Activated naive CD4-positive, alpha-beta T cell treated with anti-CD3 and anti-CD28 coated beads, Interleukin-2, amount 50 U/mL, for 72 hours (primary cell): ENCODE measurements around the gene PCDH8. TPM values are rescaled to one million over a fixed set of nuclear protein-coding genes. Genes with fewer than 3 reads are reported as not detected.
"Not testable (repeated sequence)": the region's sequence is repeated elsewhere in the genome, so short reads cannot be mapped to it uniquely, and the experiment has no call there.

Experiments
- ATAC-seq, 2 donors: fragments of 150-1000 bp; cut with Tn5 transposase; 2 replicates each; pipeline ENCODE4 v1.10.0; 2021; ENCODE audit warnings: mild to moderate bottlenecking in 2 of 2, moderate library complexity in 2 of 2
- DNase-seq, 2 donors: peaks; one replicate each; pipeline ENCODE4 v3.0.0; 2021 to 2022; ENCODE audit warnings: low spot score in 2 of 2
- H3K27ac Mint-ChIP-seq, 2 donors: one replicate each; pipeline ENCODE4 v1.8.0; 2022; ENCODE audit warnings: mild to moderate bottlenecking in 2 of 2, mixed read lengths in 2 of 2
- H3K36me3 Mint-ChIP-seq, 2 donors: one replicate each; pipeline ENCODE4 v1.8.0; 2022; ENCODE audit warnings: mixed read lengths in 2 of 2
- H3K9me3 Mint-ChIP-seq, 2 donors: one replicate each; pipeline ENCODE4 v1.8.0; 2022; ENCODE audit warnings: mixed read lengths in 2 of 2
- total RNA-seq, 2 donors: library from RNA; stranded (reverse); gene quantifications; one replicate each; pipeline ENCODE4 v1.2.3, GENCODE V29; 2022

PCDH8 gene
- total RNA-seq, 2 donors from 2014 or later = not detected

DNA sequence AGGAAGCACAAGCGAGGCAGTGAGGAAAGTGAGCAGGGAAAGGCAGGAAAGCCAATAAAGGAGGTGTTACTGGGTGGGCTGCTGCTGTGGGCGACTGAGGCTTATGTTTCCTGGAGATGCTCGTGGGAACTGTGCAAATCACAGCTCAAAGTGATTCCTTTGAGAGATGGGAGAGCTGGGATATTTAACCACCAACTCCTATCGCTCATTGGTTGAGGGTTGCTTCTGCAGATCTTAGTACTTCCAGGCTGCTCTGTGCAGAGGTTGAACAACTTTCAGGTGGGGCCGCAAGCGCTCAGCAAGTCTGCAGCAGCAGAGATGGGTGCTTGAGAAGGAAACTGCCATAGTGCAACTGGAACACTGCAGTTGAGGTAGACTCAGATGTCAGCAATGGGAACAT, 8.4 kb downstream of the PCDH8 start:
- H3K9me3 Mint-ChIP-seq = peaks cover 0 to 7% of the 10 kb centered on the region in 2 donors
- H3K36me3 Mint-ChIP-seq = peaks cover 0 to 17% of the 10 kb centered on the region in 2 donors
- no peak for ATAC-seq
- DNase-seq = no peak
- no peak overlapping the region for H3K27ac Mint-ChIP-seq

DNA sequence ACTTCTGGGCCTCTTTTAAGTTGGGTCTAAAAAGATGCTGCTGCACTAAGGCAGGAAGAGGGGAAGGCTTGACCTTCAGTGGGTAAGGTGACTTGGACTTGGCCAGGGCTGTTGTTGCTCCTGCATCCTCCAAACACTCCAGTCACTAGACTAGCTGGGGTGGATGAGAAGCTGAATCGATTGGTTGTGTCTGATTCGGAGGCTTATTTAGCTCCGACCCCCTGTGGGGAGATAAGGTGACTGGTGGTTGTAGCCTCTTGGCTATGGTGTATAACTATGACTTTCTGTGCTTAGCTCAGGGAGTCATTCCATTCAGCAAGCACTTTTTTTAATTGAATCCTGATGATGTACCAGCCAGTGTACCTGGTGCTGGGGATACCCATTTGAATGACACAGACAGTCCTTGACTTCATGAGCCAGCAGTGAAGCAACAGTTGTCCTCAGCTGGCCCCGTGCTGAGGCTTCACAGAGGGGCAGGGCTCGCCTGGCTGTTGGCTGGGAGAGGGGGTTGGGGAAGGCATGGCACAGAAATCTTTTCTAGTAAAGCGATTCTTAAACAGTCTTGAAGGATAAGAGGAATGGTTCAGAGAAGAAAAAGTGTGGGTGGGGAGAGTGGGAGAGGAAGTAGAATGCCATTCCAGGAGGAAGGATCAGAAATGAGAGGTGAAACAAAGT, 9.9 kb downstream of the PCDH8 start:
- Mint-ChIP-seq H3K27ac (no peak overlapping the region), H3K9me3 (peaks cover 0 to 7% of the 10 kb centered on the region in 2 donors), H3K36me3 (peaks cover 0 to 10% of the 10 kb centered on the region in 2 donors)
- no peak for DNase-seq
- ATAC-seq = no peak

DNA sequence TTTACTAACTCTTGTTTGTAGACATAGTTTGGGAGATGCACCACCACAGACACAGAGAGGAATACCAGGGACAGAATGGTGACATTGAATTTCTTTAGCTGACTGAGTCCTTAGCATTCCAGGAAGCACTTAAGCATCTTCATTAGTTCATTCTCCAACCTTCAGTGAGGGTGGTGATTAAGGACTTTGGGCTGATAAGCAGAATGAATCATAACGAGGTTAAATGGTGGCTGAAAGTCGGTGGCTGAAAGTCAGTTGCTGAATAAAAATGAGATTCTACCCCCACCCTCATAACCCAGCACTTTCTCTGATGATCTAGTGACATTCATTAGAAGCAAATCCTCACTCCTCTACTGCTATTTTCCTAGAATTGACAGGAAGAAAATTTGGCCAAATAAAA, 10.6 kb downstream of the PCDH8 start:
- H3K36me3 Mint-ChIP-seq = peaks cover 0 to 6% of the 10 kb centered on the region in 2 donors
- ATAC-seq (peak in 1 of 2 donors; percentile 64), DNase-seq (no peak)
- H3K27ac Mint-ChIP-seq = no peak overlapping the region
- H3K9me3 Mint-ChIP-seq = peaks cover 0 to 7% of the 10 kb centered on the region in 2 donors

DNA sequence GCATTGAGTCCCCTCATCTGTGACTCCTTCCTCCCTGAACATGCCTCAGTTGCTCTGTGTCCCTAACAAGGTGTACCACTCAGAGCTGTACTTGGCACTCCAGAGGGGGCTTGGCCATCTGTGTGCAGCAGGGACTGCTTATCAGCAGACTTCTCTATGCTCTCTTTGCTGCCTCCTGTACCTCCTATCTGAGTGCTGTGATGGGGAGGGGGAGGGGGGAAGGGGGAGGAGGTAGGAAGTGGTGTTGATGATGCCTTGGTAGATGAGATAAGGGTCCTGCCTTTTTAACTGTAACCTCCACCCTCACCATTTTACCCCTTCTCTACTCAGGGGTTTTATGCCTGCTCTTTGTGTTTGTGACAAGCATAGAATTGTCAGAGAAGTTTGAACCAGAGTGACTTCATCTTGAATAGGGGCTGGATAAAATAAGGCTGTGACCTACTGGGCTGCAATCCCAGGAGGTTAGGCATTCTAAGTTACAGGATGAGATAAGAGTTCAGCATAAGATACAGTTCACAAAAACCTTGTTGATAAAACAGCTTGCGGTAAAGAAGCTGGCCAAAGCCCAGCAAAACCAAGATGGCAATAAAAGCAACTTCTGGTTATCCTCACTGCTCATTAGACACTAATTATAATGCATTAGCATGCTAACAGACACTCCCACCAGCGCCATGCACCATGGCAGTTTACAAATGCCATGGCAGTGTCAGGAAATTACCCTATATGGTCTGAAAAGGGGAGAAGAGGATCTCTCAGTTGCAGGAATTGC, 13.2 kb downstream of the PCDH8 start:
- DNase-seq = no peak
- Mint-ChIP-seq H3K27ac (no peak overlapping the region), H3K36me3 (peaks cover 0 to 6% of the 10 kb centered on the region in 2 donors), H3K9me3 (peaks cover 0 to 7% of the 10 kb centered on the region in 2 donors)
- no peak for ATAC-seq

DNA sequence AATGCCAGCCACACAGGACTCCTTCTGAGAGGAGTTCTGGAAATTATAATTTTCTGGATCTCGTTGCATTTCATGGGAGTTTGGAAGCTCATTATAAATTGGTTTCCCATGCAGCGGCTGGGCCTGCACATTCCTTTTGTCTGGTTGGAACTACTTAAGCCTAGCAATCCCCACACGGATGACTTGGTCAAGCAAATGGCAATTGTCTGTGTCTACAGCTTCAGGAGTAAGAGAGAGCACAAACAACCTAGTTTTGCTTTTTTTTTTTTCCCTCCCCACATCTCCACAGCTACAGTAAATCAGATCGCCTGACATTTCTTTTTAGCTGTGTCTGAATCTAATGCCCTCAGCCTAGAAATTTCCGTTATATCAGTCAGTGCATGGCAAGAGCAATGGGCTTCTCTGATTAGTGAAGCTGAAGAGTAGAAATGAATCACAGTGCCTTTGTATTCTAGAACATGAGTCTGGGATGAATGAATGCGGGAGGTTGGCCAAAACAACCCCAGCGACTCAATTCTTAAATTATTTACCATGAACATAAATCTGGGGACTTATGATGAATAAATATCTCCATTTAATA, 15.1 kb downstream of the PCDH8 start:
- Mint-ChIP-seq H3K27ac (no peak overlapping the region), H3K36me3 (no peaks in the 10 kb centered on the region), H3K9me3 (no peaks in the 10 kb centered on the region)
- ATAC-seq (no peak), DNase-seq (no peak)

DNA sequence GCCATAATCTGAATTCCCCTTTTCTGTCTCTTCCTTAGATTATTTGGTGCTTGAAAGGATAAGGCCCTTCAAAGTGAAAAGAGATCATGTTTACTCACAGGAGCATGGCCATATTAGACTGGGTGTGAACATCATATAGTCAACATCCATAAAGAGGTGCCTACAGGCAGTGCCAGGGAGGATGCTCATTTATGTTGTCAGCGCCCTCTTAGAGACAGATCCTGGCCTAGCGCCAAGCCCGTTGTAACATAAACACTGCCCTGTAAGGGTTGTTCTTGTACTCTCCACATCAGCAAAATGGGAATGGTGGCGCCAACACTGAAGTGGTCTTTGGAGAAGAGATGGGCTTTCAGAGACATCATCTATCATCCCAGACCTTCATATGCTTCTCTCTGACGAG, 16.1 kb downstream of the PCDH8 start:
- Mint-ChIP-seq H3K36me3 (no peaks in the 10 kb centered on the region), H3K9me3 (no peaks in the 10 kb centered on the region), H3K27ac (no peak overlapping the region)
- no peak for DNase-seq
- ATAC-seq = no peak

DNA sequence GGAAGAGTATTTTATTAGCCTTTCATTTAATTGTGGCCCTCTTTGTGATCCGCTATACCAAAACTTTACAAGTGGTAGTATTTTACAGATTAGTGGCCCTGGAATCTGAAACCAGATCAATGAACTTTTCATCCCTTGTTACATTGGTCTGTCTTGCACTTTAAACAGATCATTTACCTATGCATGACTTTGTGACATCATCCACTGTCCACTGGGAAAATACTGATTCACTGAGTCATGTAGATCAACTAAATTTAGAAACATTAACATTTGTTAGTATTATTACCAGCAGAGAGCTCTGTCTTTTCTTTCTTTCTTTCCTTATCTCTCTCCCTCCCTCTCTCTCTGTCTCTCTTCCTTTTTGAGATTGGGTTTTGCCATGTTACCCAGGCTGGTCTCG, 17.5 kb downstream of the PCDH8 start:
- Mint-ChIP-seq H3K27ac (no peak overlapping the region), H3K36me3 (no peaks in the 10 kb centered on the region), H3K9me3 (no peaks in the 10 kb centered on the region)
- DNase-seq (no peak), ATAC-seq (no peak)

DNA sequence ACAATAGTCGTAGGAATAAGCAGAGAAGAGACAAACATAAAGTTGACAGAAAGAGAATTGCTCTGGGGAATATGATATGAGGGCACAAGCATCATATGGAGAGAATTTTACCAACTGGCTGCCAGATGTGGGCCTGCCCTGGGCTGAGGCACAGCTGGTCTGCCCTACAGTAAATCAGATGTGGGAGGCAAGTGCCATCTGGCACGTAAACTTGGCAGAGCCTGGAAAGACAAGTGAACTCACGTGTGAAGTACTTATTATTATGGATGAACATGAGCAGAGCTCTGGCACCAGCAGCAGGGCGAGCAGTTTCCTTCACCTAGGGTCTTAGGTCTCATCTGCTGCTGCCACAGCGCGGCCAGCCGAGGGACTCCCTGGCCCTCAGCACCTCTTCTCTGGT, 20.6 kb downstream of the PCDH8 start:
- no peaks in the 10 kb centered on the region for H3K36me3 Mint-ChIP-seq

DNA sequence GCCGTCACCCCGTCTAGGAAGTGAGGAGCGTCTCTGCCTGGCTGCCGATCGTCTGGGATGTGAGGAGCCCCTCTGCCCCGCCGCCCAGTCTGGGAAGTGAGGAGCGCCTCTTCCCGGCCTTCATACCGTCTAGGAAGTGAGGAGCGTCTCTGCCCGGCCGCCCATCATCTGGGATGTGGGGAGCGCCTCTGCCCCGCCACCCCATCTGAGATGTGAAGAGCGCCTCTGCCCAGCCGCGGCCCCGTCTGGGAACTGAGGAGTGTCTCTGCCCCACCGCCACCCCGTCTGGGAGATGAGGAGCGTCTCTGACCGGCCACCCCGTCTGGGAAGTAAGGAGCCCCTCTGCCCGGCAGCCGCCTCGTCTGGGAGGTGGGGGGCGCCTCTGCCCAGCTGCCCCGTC, 30.6 kb downstream of the PCDH8 start:
- H3K36me3 Mint-ChIP-seq, DNase-seq, H3K27ac Mint-ChIP-seq, ATAC-seq, H3K9me3 Mint-ChIP-seq: not testable (repeated sequence)

More for the DNA sequence above, 20.6 kb downstream of the PCDH8 start:
- no peak for DNase-seq
- no peak for ATAC-seq
- Mint-ChIP-seq H3K27ac (no peak overlapping the region), H3K9me3 (no peaks in the 10 kb centered on the region)

DNA sequence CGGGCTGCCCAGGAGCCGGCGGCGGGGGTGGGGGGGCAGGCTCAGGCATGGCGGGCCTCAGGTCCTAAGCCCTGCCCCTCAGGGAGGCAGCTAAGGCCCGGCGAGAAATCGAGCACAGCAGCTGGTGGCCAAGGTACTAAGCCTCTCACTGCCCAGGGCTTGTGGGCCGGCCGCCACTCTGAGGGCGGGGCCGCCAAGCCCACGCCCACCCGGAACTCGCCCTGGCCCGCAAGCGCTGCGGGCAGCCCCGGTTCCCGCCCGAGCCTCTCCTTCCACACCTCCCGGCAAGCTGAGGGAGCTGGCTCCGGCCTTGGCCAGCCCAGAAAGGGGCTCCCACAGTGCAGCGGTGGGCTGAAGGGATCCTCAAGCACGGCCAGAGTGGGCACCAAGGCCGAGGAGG, 33.1 kb downstream of the PCDH8 start:
- no peaks in the 10 kb centered on the region for H3K9me3 Mint-ChIP-seq
- H3K27ac Mint-ChIP-seq = no peak overlapping the region
- ATAC-seq = no peak
- no peak for DNase-seq
- H3K36me3 Mint-ChIP-seq = no peaks in the 10 kb centered on the region

DNA sequence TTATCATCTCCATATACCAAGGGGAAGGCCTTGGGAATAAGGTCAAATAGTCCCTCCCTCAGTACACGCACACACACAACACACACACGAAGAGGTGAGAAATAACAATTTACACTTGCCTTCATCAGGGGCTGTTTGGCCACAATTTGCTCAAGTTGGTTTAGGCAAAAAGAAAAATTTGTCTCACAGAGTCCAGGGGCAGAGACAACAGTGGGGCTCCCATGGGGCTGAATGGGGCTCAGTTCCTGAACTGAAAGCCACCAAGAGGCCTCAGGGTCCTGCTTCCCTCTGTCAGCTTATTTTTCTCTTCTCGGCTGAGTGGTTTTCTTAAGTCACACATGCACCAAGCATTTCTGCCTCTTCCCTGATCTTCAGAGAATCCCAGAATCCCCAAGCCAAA, 35.5 kb downstream of the PCDH8 start:
- Mint-ChIP-seq H3K27ac (no peak overlapping the region), H3K9me3 (no peaks in the 10 kb centered on the region), H3K36me3 (no peaks in the 10 kb centered on the region)
- ATAC-seq = no peak
- no peak for DNase-seq

DNA sequence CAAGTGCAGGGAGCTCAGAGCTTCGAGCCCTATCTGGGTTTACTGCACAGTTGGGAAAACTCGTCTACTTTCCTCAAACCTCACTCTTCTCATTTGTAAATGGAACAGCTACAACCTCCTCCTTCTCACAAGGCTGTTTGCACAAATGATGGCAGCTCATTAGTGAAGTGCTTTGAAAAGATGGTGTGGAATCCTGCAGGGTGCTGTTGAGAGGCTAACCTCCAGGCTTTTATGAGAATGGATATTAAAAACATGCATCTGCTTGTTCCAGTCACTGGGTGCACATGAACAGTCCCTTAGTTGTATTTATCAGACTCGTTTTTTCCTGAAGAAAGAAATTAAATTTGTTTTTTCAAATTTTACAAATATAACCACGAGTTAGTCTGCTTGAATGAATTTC, 36.6 kb downstream of the PCDH8 start:
- Mint-ChIP-seq H3K9me3 (no peaks in the 10 kb centered on the region), H3K36me3 (no peaks in the 10 kb centered on the region), H3K27ac (no peak overlapping the region)
- ATAC-seq = no peak
- DNase-seq = no peak

DNA sequence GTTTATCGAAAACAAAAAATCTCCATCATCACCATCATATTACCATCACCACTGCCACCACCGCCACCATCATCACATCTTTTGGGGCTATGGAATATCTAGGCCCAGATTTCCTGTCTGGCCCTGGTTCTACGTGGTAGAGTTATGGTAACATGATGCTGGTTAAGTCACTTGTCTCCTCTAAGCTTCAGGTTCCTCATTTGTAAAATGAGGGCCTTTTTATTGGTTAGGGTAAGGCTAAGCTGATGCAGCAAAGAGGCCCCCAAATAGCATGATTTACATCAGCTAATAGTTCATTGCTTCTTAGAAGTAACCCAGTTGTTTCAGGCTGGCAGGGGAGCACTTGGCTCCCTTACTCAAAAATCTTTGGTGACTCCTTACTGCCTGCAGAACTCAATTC, 37.9 kb downstream of the PCDH8 start:
- ATAC-seq (no peak), DNase-seq (no peak)
- H3K36me3 Mint-ChIP-seq = no peaks in the 10 kb centered on the region
- no peak overlapping the region for H3K27ac Mint-ChIP-seq
- no peaks in the 10 kb centered on the region for H3K9me3 Mint-ChIP-seq

DNA sequence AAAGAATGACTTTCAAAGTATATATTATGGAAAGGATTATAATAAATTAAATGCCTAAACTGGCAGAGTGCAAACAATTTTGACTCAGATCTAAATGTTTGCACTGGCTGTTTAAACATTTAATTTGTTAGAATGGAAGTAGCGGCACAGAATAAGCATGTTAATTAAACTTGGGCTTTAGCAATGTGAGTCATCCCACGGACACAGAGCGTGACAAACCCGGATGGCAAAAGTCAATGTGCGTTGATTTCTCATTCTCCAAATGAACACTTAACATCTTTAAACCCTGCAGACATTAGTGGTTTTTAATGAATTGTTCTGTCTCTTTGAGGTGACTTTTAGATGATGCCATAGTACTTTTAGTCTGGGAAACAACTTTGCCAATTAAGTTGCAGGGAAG, 38.4 kb downstream of the PCDH8 start:
- no peak for DNase-seq
- ATAC-seq = no peak
- Mint-ChIP-seq H3K36me3 (no peaks in the 10 kb centered on the region), H3K9me3 (no peaks in the 10 kb centered on the region), H3K27ac (no peak overlapping the region)

DNA sequence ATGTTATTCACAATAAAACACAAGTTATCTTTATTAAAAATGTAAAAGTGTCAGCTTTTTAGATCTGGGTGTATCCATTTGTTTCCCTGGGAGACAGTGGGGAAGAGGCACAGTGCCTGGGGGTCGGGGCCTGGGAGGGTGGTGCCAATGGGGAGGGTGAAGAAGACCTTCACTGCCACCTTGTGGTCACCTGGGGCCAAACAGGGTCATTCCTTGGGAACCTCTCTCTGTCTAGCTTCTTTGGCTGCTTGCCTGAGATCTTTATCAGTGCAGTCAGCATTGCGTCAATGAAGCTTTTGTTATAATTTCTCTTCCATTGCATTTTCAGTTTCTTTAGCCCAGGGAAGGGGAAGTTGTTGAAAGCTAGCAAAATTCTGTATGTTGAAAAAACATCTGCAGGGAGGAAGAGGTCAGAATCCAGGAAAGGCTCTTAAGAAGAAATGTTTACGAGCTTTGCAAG, 39.1 kb downstream of the PCDH8 start:
- no peak overlapping the region for H3K27ac Mint-ChIP-seq

DNA sequence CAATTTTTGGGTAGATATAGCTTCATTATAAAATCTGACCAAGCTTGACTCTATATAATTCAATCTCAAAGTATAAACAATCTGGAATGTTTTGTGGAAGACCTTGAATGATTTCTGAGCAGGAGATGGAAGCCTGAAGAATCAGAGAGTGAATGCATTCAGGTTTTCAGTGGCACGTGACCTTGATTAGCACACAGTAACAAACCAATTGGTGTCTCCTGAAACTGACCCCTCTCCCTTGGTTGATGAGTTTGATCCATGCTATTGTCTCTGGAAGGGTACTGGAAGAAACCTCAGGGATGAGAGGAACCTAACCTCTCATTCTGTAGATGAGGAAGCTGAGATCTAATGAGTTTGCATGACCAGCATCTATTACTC, 39.6 kb downstream of the PCDH8 start:
- no peaks in the 10 kb centered on the region for H3K9me3 Mint-ChIP-seq
- H3K27ac Mint-ChIP-seq = no peak overlapping the region
- H3K36me3 Mint-ChIP-seq = no peaks in the 10 kb centered on the region
- ATAC-seq (no peak), DNase-seq (no peak)

More for the DNA sequence above, 39.1 kb downstream of the PCDH8 start:
- H3K36me3 Mint-ChIP-seq = no peaks in the 10 kb centered on the region
- peak; percentile 79 to 81 for ATAC-seq
- H3K9me3 Mint-ChIP-seq = no peaks in the 10 kb centered on the region
- DNase-seq = peak in 1 of 2 donors; percentile 54

DNA sequence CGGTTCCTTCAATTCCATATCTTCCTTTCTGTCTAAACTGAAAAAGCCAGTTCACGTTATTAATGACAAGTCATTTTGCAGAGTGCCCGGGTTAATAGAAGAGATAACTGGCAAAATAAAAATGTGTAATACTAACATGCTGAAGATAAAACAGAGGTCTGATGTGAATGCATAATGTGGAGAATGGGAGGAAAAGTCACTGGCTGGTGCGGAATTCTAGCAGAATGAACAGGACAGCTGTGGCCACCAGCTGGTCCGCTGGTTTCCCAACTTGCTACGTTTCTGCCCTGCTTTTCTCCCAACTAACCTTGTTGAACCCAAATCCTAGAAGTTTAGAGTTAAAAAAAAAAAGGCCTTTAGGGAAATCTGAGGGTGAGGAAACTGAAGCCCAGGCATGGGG, 42.4 kb downstream of the PCDH8 start:
- no peak overlapping the region for H3K27ac Mint-ChIP-seq
- no peaks in the 10 kb centered on the region for H3K36me3 Mint-ChIP-seq
- no peaks in the 10 kb centered on the region for H3K9me3 Mint-ChIP-seq
- DNase-seq = no peak
- no peak for ATAC-seq
